Uterus (tissue), 4 donors: Measurements from ENCODE around the gene PIK3C2G. TPM values are rescaled to one million over a fixed set of nuclear protein-coding genes. Genes with fewer than 3 reads are reported as not detected.

ENCODE experiments used
- DNase-seq, 2 donors: peaks; one replicate each; pipeline ENCODE4 v3.0.0-alpha.2; 2019 to 2020
- H3K27ac ChIP-seq, 2 donors: fragments of 200-600 bp; sonication (generic); 1 replicate in 1 of 2; 2 replicates in 1 of 2; pipeline ENCODE4 v1.5.1; 2016 to 2018
- H3K27me3 ChIP-seq, 2 donors: fragments of 200-600 bp; sonication (generic); one replicate each; pipeline ENCODE4 v1.5.1; 2018 to 2019; ENCODE audit warnings: control low read depth in 1 of 2
- H3K36me3 ChIP-seq, 2 donors: fragments of 200-600 bp; sonication (generic); one replicate each; pipeline ENCODE4 v1.5.1; 2019; ENCODE audit warnings: control low read depth in 1 of 2
- H3K4me1 ChIP-seq, 2 donors: fragments of 200-600 bp; sonication (generic); one replicate each; pipeline ENCODE4 v1.5.1; 2018 to 2019; ENCODE audit warnings: control low read depth in 1 of 2
- H3K4me3 ChIP-seq, 2 donors: fragments of 200-600 bp; sonication (generic); 1 replicate in 1 of 2; 2 replicates in 1 of 2; pipeline ENCODE4 v1.5.1; 2018 to 2019; ENCODE audit warnings: mild to moderate bottlenecking in 1 of 2
- H3K9me3 ChIP-seq, 2 donors: fragments of 200-600 bp; sonication (generic); one replicate each; pipeline ENCODE4 v1.5.1; 2019; ENCODE audit warnings: control low read depth in 1 of 2
- CTCF ChIP-seq, 4 experiments: fragments of 200-600 bp in 2 of 4; fragments of 450-650 bp in 2 of 4; sonication (generic) in 2 of 4; IDR thresholded peaks; one replicate each; pipeline ENCODE4 v1.5.1; 2016 to 2019; ENCODE audit warnings: antibody characterized with exemption in 4 of 4, mild to moderate bottlenecking in 2 of 4, moderate library complexity in 1 of 4
- POLR2A ChIP-seq, 2 donors: fragments of 450-650 bp; IDR thresholded peaks; one replicate each; pipeline ENCODE4 v1.6.1; 2016; ENCODE audit warnings: antibody characterized with exemption in 2 of 2, mild to moderate bottlenecking in 1 of 2, moderate library complexity in 1 of 2
- intact Hi-C: fragments of 100-400 bp; cut with DNase I; formaldehyde crosslinking; loops from one replicate; pipeline ENCODE4 v1.15.1; 2023; ENCODE audit warnings: low total_unique reads
- total RNA-seq, 4 donors: library from RNA; depleted of rRNA in 3 of 4; stranded (reverse); fragments of >200 nt in 3 of 4; gene quantifications; one replicate each; pipeline versions ENCODE4 v1.1.0 to v1.2.4, GENCODE V29; 2014 to 2023
- donor health status: DM: yes; HTN: yes; CAD: no.

The PIK3C2G gene
- total RNA-seq, 4 donors from 2014 or later, result under 0.01 to 2.2 (median 0.34) TPM; not detected in 1

DNA sequence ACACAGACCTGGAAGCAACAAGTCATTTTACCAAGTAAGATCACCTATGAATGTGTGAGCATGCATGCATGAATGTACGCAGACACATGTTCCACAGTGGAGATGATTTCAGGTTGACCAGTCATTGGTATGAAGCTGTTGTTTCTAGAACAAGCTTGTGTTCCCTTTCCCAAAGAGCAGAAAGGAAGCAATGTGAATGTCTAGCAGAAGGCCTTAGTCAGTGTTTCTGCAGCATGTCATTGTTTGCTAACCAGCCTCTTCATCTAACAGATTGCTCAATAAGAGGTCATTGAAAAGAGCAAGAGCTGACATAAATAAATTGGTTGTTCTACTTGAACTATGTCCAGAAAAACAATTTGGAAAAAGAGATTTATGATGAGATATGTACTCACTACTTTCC is 285.1 kb downstream of the PIK3C2G start:
- intact Hi-C loops, result no loop called here
- H3K4me1 ChIP-seq, result no peaks in the 10 kb centered on the region
- no peaks in the 10 kb centered on the region for H3K27me3 ChIP-seq
- TF ChIP-seq CTCF (IDR thresholded peaks at IDR 0.05), result no peak
- no peak for TF ChIP-seq POLR2A (IDR thresholded peaks at IDR 0.05)
- no peak for DNase-seq
- H3K9me3 ChIP-seq, result no peaks in the 10 kb centered on the region
- H3K4me3 ChIP-seq, result no peak overlapping the region
- no peaks in the 10 kb centered on the region for H3K36me3 ChIP-seq
- H3K27ac ChIP-seq, result no peak overlapping the region

DNA sequence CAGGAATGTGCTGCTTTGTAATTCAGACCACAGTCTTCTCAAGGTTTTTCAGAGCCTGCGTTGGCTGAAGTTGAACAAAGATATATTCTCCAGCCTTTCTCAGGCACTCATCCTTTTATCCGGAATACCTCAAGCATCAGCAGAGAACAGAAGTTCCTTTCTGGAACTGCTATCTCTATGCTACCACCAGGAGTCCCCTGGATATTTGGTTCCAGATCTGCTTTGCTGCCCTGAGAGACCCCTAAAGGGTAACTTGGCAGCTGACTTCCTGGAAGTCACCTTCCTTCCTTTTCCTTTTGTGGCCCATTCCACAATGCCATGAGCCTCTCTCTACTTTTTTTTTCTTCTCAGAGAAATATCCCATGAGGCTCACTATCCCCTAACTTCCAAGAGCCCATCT is 288.3 kb downstream of the PIK3C2G start:
- Histone ChIP-seq H3K27me3 (no peaks in the 10 kb centered on the region), H3K36me3 (no peaks in the 10 kb centered on the region), H3K4me3 (no peak overlapping the region), H3K27ac (no peak overlapping the region), H3K9me3 (no peaks in the 10 kb centered on the region), H3K4me1 (no peaks in the 10 kb centered on the region)
- no peak for DNase-seq
- intact Hi-C loops, result no loop called here
- TF ChIP-seq POLR2A (IDR thresholded peaks at IDR 0.05), result no peak
- no peak for TF ChIP-seq CTCF (IDR thresholded peaks at IDR 0.05)

GRCh38 chr12:18551106-18551505 is 289.8 kb downstream of the PIK3C2G start:
- no peak for DNase-seq
- no peaks in the 10 kb centered on the region for H3K27me3 ChIP-seq
- H3K4me3 ChIP-seq, result no peak overlapping the region
- H3K4me1 ChIP-seq, result no peaks in the 10 kb centered on the region
- no peaks in the 10 kb centered on the region for H3K36me3 ChIP-seq
- H3K27ac ChIP-seq, result no peak overlapping the region
- no peaks in the 10 kb centered on the region for H3K9me3 ChIP-seq
- TF ChIP-seq POLR2A (IDR thresholded peaks at IDR 0.05) (no peak), CTCF (IDR thresholded peaks at IDR 0.05) (no peak)
- intact Hi-C loops, result no loop called here

DNA sequence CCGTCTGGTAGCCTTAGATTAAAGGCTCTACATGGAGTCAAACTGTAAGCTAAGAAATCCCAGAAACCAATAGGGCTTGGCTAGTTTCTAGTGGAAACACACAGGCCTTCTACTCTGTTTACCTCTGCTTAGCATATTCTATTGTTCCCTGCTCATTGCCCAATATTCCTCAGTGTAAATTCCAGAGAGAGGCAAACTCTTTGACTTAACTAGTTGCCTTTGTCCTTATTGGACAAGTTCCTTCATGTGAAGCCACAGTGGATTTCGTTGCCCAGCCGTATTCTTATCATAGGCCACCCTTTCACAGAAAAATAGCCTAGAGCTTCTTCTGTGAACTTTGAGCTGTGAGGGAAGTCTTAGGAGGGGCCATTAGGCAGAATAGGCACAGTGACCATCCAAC is 290.4 kb downstream of the PIK3C2G start:
- no peaks in the 10 kb centered on the region for H3K27me3 ChIP-seq
- no peaks in the 10 kb centered on the region for H3K36me3 ChIP-seq
- no peaks in the 10 kb centered on the region for H3K9me3 ChIP-seq
- H3K4me1 ChIP-seq, result no peaks in the 10 kb centered on the region
- DNase-seq, result no peak
- no peak overlapping the region for H3K4me3 ChIP-seq
- TF ChIP-seq POLR2A (IDR thresholded peaks at IDR 0.05) (no peak), CTCF (IDR thresholded peaks at IDR 0.05) (no peak)
- intact Hi-C loops, result no loop called here
- H3K27ac ChIP-seq, result no peak overlapping the region

DNA sequence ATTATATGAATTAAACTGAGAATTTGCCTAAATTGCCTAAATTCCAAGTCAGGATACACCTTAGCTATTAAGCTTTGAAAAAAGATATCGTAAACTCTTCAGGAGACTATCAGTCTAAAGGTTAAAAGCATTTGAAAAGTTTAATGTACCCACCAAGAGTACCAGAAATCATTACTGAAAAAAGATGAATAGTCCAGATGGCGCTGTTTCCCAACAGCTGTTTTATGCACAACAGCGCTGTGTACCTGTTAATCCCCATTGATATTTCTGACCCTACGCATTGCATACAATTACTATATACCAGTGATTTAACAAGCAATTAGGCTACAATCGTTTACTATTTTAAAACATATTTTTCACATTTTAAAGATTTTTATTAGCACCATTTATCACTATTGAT is 291.5 kb downstream of the PIK3C2G start:
- Histone ChIP-seq H3K36me3 (no peaks in the 10 kb centered on the region), H3K27ac (no peak overlapping the region), H3K4me3 (no peak overlapping the region), H3K27me3 (no peaks in the 10 kb centered on the region), H3K4me1 (no peaks in the 10 kb centered on the region), H3K9me3 (no peaks in the 10 kb centered on the region)
- TF ChIP-seq POLR2A (IDR thresholded peaks at IDR 0.05) (no peak), CTCF (IDR thresholded peaks at IDR 0.05) (no peak)
- intact Hi-C loops, result no loop called here
- DNase-seq, result no peak
